ENCODE results near the gene ARID3A. TPM values are rescaled to one million over a fixed set of nuclear protein-coding genes. Genes with fewer than 3 reads are reported as not detected.

The ARID3A gene
- polyA plus RNA-seq, 1 donor, result 187 TPM

DNA sequence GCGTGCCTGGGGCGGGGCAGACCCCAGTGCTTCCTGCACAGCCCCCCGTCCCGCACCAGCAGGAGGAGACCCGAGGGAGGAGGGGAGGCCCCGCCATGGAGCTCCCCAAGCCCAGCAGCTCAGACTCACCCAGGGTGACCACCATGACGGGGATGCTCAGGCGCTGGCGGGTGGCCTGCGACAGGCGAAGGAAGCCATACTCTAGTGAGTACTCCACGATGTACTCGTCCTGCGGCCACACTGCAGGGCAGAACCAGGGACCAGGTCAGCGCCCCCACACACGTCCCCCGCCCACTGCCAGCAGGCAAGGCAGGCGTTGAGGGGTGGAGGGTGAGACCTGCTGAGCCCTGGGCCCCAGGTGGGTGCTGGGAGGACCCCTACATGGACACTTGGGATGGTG lies 86.5 kb downstream of the ARID3A start:
- peaks cover 19% of the 10 kb centered on the region for H3K9me3 ChIP-seq (ENCODE audit: control insufficient read depth, low read depth, low read length)
- no peak overlapping the region for H3K27ac ChIP-seq (ENCODE audit: low read length)
- H3K27me3 ChIP-seq (ENCODE audit: control insufficient read depth, insufficient read depth, low read length), result no peaks in the 10 kb centered on the region
- H3K4me3 ChIP-seq (ENCODE audit: low read length), result no peak overlapping the region
- WGBS (ENCODE audit: insufficient coverage, low lambda C conversion rate), result no CpG with 5 or more reads among the region's 18 CpGs
- no peak for DNase-seq
- H3K36me3 ChIP-seq (ENCODE audit: control insufficient read depth, insufficient read depth, low read length), result peaks cover 48% of the 10 kb centered on the region
- H3K4me1 ChIP-seq (ENCODE audit: control insufficient read depth, insufficient read depth, low read length), result peaks cover 25% of the 10 kb centered on the region

DNA sequence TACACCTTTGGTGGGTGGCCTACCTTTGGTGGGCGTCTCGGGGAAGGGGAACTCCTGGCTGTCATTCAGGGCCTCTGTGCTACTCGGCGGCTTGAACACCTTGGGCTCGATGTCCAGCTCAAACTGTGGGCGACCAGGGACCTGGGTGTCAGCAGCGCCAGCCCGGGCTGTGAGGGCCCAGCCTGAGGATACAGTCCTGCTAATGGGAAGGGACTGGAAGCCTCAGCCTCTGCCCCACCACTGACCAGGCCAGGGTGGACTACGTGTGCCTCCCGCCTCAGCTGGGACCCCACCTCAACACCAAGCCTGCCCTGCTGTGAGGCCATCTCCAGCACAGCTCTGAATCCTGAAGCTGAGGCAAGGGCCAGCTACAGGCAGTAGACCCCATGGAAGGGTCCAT lies 87.4 kb downstream of the ARID3A start:
- Histone ChIP-seq H3K27ac (ENCODE audit: low read length) (no peak overlapping the region), H3K4me3 (ENCODE audit: low read length) (no peak overlapping the region), H3K9me3 (ENCODE audit: control insufficient read depth, low read depth, low read length) (peaks cover 19% of the 10 kb centered on the region), H3K27me3 (ENCODE audit: control insufficient read depth, insufficient read depth, low read length) (no peaks in the 10 kb centered on the region), H3K36me3 (ENCODE audit: control insufficient read depth, insufficient read depth, low read length) (peaks cover 48% of the 10 kb centered on the region), H3K4me1 (ENCODE audit: control insufficient read depth, insufficient read depth, low read length) (peaks cover 34% of the 10 kb centered on the region)
- WGBS (ENCODE audit: insufficient coverage, low lambda C conversion rate), result no CpG with 5 or more reads among the region's 10 CpGs
- no peak for DNase-seq

- Histone ChIP-seq H3K9me3 (ENCODE audit: control insufficient read depth, low read depth, low read length) (peaks cover 12% of the 10 kb centered on the region), H3K4me1 (ENCODE audit: control insufficient read depth, insufficient read depth, low read length) (peaks cover 43% of the 10 kb centered on the region), H3K4me3 (ENCODE audit: low read length) (no peak overlapping the region), H3K36me3 (ENCODE audit: control insufficient read depth, insufficient read depth, low read length) (peaks cover 45% of the 10 kb centered on the region), H3K27ac (ENCODE audit: low read length) (no peak overlapping the region), H3K27me3 (ENCODE audit: control insufficient read depth, insufficient read depth, low read length) (no peaks in the 10 kb centered on the region)
- DNase-seq, result no peak
- WGBS (ENCODE audit: insufficient coverage, low lambda C conversion rate), result no CpG with 5 or more reads among the region's 49 CpGs
These were observed 88.6 kb downstream of the ARID3A start for GRCh38 chr19:1014161-1015060.

- Histone ChIP-seq H3K27me3 (ENCODE audit: control insufficient read depth, insufficient read depth, low read length) (no peaks in the 10 kb centered on the region), H3K4me1 (ENCODE audit: control insufficient read depth, insufficient read depth, low read length) (peaks cover 44% of the 10 kb centered on the region), H3K4me3 (ENCODE audit: low read length) (no peak overlapping the region), H3K36me3 (ENCODE audit: control insufficient read depth, insufficient read depth, low read length) (peaks cover 38% of the 10 kb centered on the region), H3K9me3 (ENCODE audit: control insufficient read depth, low read depth, low read length) (peaks cover 10% of the 10 kb centered on the region), H3K27ac (ENCODE audit: low read length) (no peak overlapping the region)
- DNase-seq, result no peak
- no CpG with 5 or more reads among the region's 29 CpGs for WGBS (ENCODE audit: insufficient coverage, low lambda C conversion rate)
These were observed 89.4 kb downstream of the ARID3A start for GRCh38 chr19:1015061-1015781.

GRCh38 chr19:1015782-1016646 lies 90.2 kb downstream of the ARID3A start:
- Histone ChIP-seq H3K27ac (ENCODE audit: low read length) (peak overlapping the region; percentile 59), H3K9me3 (ENCODE audit: control insufficient read depth, low read depth, low read length) (peaks cover 8% of the 10 kb centered on the region), H3K36me3 (ENCODE audit: control insufficient read depth, insufficient read depth, low read length) (peaks cover 34% of the 10 kb centered on the region), H3K27me3 (ENCODE audit: control insufficient read depth, insufficient read depth, low read length) (no peaks in the 10 kb centered on the region), H3K4me3 (ENCODE audit: low read length) (no peak overlapping the region), H3K4me1 (ENCODE audit: control insufficient read depth, insufficient read depth, low read length) (peaks cover 44% of the 10 kb centered on the region)
- no peak for DNase-seq
- no CpG with 5 or more reads among the region's 31 CpGs for WGBS (ENCODE audit: insufficient coverage, low lambda C conversion rate)

DNA sequence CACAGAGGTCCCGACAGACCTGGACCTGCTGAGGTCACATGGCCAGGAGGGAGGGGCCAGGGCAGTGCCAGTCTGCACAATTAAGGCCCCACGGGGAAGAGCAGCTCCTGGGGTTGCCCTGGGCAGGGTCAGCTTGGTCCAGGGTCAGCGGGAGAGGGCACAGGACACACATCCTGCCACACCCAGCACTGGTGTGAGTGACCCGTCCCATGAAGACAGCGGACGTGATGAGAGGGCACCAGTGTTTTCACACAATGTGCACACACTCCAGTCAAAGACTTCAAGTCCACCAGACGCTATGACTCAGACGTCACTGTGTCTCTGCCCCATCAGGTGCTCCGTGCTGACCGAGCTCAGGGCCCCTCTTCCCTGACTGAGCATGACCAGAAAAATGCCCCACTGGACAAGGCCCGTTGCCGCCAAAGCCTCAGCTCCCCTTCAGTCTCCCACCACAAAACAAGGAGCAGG lies 90.8 kb downstream of the ARID3A start:
- no CpG with 5 or more reads among the region's 12 CpGs for WGBS (ENCODE audit: insufficient coverage, low lambda C conversion rate)
- Histone ChIP-seq H3K4me3 (ENCODE audit: low read length) (no peak overlapping the region), H3K4me1 (ENCODE audit: control insufficient read depth, insufficient read depth, low read length) (peaks cover 44% of the 10 kb centered on the region), H3K27me3 (ENCODE audit: control insufficient read depth, insufficient read depth, low read length) (no peaks in the 10 kb centered on the region), H3K27ac (ENCODE audit: low read length) (peak overlapping the region; percentile 59), H3K36me3 (ENCODE audit: control insufficient read depth, insufficient read depth, low read length) (peaks cover 34% of the 10 kb centered on the region), H3K9me3 (ENCODE audit: control insufficient read depth, low read depth, low read length) (peaks cover 6% of the 10 kb centered on the region)
- peak; percentile 47 to 64 for DNase-seq

- no peak for DNase-seq
- Histone ChIP-seq H3K27me3 (ENCODE audit: control insufficient read depth, insufficient read depth, low read length) (no peaks in the 10 kb centered on the region), H3K27ac (ENCODE audit: low read length) (peak overlapping the region; percentile 59), H3K4me3 (ENCODE audit: low read length) (no peak overlapping the region), H3K36me3 (ENCODE audit: control insufficient read depth, insufficient read depth, low read length) (peaks cover 29% of the 10 kb centered on the region), H3K4me1 (ENCODE audit: control insufficient read depth, insufficient read depth, low read length) (peaks cover 44% of the 10 kb centered on the region), H3K9me3 (ENCODE audit: control insufficient read depth, low read depth, low read length) (peaks cover under 1% of the 10 kb centered on the region)
- no CpG with 5 or more reads among the region's 24 CpGs for WGBS (ENCODE audit: insufficient coverage, low lambda C conversion rate)
These were observed 91.5 kb downstream of the ARID3A start for GRCh38 chr19:1017115-1017905.

GRCh38 chr19:1017906-1018305 lies 92.1 kb downstream of the ARID3A start:
- peaks cover 44% of the 10 kb centered on the region for H3K4me1 ChIP-seq (ENCODE audit: control insufficient read depth, insufficient read depth, low read length)
- no peaks in the 10 kb centered on the region for H3K27me3 ChIP-seq (ENCODE audit: control insufficient read depth, insufficient read depth, low read length)
- peaks cover 23% of the 10 kb centered on the region for H3K36me3 ChIP-seq (ENCODE audit: control insufficient read depth, insufficient read depth, low read length)
- no peak for DNase-seq
- no CpG with 5 or more reads among the region's 9 CpGs for WGBS (ENCODE audit: insufficient coverage, low lambda C conversion rate)
- H3K9me3 ChIP-seq (ENCODE audit: control insufficient read depth, low read depth, low read length), result no peaks in the 10 kb centered on the region
- no peak overlapping the region for H3K27ac ChIP-seq (ENCODE audit: low read length)
- H3K4me3 ChIP-seq (ENCODE audit: low read length), result no peak overlapping the region

DNA sequence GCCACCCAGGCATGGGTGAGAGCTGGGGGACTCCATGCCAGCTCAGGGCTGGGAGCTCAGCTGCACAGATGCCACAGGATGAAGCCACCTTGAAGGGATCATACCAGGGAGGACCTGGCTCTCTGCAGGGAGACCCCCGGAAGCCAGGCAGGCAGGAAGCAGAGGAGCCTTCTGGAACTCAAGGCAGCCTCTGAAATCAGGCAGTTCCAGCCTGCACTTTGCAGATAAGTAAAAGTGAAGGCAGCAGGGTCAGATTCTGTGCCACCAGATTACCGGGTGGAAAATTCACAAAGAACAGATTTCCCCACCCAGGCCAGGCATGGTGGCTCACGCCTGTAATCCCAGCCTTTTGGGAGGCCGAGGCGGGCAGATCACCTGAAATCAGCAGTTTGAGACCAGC lies 92.6 kb downstream of the ARID3A start:
- no peak for DNase-seq
- H3K4me1 ChIP-seq (ENCODE audit: control insufficient read depth, insufficient read depth, low read length), result peaks cover 44% of the 10 kb centered on the region
- H3K4me3 ChIP-seq (ENCODE audit: low read length), result no peak overlapping the region

More for the DNA sequence above, 92.6 kb downstream of the ARID3A start:
- Histone ChIP-seq H3K36me3 (ENCODE audit: control insufficient read depth, insufficient read depth, low read length) (peaks cover 18% of the 10 kb centered on the region), H3K9me3 (ENCODE audit: control insufficient read depth, low read depth, low read length) (no peaks in the 10 kb centered on the region), H3K27me3 (ENCODE audit: control insufficient read depth, insufficient read depth, low read length) (no peaks in the 10 kb centered on the region), H3K27ac (ENCODE audit: low read length) (no peak overlapping the region)
- WGBS (ENCODE audit: insufficient coverage, low lambda C conversion rate), result no CpG with 5 or more reads among the region's 5 CpGs
